Mucosa of stomach (tissue), 1 donor: ENCODE data around the gene FHIT.

ENCODE experiments used
- H3K27me3 ChIP-seq: one replicate; pipeline ENCODE4 v1.7.0; 2013; ENCODE audit warnings: mild to moderate bottlenecking, low read length; ENCODE audit not compliant: control insufficient read depth, insufficient read depth
- H3K36me3 ChIP-seq: one replicate; pipeline ENCODE4 v1.7.0; 2013; ENCODE audit warnings: low read length; ENCODE audit not compliant: control insufficient read depth, insufficient read depth
- H3K4me1 ChIP-seq: one replicate; pipeline ENCODE4 v1.7.0; 2013; ENCODE audit warnings: mild to moderate bottlenecking, low read length; ENCODE audit not compliant: control insufficient read depth, insufficient read depth
- H3K4me3 ChIP-seq: one replicate; pipeline ENCODE4 v1.7.0; 2013; ENCODE audit warnings: low read length
- H3K9ac ChIP-seq: one replicate; pipeline ENCODE4 v1.7.0; 2013; ENCODE audit warnings: mild to moderate bottlenecking, low read length, moderate library complexity
- H3K9me3 ChIP-seq: one replicate; pipeline ENCODE4 v1.7.0; 2013; ENCODE audit warnings: mild to moderate bottlenecking, low read length, moderate library complexity; ENCODE audit not compliant: control insufficient read depth
- donor health status: Pancreatic carcinoma.

Gene FHIT

DNA sequence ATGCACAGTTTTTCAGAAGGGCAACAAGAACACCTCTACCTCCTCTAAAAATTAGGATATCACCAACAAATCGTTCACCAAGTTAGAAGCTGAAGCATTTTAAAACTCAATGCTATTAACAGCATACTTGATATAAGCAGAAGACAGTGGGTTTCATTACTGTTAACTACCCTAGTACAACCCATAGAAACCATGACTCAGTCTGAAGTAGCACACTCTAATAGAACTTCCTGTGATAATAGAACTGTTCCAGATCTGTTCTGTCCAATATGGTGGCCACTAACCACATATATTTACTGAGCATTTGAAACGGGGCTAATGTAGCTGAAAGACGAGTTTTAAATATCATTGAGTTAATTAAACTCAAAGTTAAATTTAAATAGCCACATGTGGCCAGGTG, 1075.6 kb downstream of the FHIT start:
- Histone ChIP-seq H3K4me1 (no peaks in the 10 kb centered on the region), H3K36me3 (no peaks in the 10 kb centered on the region), H3K9me3 (no peaks in the 10 kb centered on the region), H3K4me3 (no peak overlapping the region), H3K27me3 (no peaks in the 10 kb centered on the region), H3K9ac (no peak overlapping the region)

DNA sequence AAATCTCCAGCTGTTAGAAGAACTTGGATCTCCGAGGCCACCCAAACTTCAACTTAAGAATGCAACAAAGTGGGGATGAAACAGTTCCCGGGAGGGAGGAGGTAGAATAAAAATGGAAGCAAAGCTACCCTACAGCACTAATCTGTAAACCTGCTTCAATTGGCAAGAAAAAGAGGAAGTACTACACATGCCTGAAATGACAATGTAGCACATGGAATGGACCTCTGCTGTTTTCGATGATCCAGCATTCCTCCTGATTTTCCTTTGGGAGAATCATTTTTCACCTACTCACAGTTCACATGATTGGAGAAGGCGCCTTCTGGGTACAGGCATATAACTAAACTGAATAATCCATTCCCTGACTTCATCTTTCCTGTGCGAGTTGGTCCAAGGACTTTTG, 1081.5 kb downstream of the FHIT start:
- Histone ChIP-seq H3K9ac (no peak overlapping the region), H3K4me3 (no peak overlapping the region), H3K27me3 (no peaks in the 10 kb centered on the region), H3K36me3 (no peaks in the 10 kb centered on the region), H3K4me1 (no peaks in the 10 kb centered on the region), H3K9me3 (no peaks in the 10 kb centered on the region)

DNA sequence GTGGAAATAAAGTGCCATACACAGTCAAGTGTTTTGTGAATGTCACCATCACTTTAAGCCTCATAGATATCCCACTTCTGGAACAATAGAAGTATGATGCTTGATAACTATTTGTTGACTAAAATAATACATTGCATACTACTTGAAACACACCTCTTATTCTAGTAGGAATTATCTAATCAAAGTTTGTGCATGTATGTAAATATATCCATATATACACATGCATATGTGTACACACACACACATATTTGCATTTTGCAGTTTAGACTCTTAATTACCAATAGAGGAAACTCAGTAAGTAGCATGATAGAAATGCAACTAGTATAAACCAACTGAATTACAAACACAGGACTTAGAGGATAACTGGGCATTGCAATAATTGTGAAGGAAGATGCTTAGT, 1084.1 kb downstream of the FHIT start:
- no peaks in the 10 kb centered on the region for H3K4me1 ChIP-seq
- no peaks in the 10 kb centered on the region for H3K27me3 ChIP-seq
- H3K9ac ChIP-seq, result no peak overlapping the region
- no peaks in the 10 kb centered on the region for H3K9me3 ChIP-seq
- no peaks in the 10 kb centered on the region for H3K36me3 ChIP-seq
- no peak overlapping the region for H3K4me3 ChIP-seq

DNA sequence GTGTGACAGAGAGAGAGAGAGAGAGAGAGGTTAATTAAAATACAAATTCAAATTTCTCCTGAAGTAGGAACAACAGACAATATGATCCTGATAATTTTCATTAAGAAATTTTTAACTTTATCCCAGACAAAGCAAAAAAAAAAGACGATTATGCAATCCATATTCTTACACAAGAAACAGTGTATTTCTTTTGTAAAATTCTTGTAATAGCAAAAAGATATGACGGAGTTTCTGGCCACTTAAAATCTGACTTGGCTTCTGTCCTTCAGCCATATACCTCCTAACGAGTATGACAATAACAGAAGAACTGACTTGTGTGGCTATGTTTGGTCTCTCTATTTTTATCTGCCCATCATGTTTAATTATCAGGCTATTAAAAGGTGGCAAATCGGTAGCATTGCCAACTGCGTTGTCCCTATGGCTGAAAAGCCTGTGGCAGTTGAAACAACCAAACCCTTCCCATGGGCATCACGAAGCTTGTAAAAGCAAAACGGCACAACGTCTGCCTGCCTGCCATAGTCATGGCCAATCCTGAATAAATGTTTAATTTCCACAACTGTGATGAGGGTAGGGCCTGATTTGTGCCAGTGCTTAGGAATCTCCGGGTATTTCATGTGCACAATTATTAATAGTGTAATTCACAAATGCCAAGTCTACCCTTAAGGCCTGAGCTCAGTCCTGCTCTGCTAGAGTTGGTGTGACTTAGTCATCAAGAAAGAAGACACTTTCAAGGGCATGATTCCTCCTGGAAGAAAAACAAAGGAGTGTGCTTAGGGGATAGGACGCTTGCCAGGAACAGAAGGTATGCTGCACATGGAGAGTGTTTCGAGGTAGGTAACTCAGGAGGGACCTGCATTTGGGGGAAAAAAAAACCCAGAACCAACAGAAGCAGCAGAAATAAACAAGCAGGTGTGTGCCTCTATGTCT, 1090.2 kb downstream of the FHIT start:
- Histone ChIP-seq H3K9ac (no peak overlapping the region), H3K4me3 (no peak overlapping the region), H3K4me1 (no peaks in the 10 kb centered on the region), H3K27me3 (no peaks in the 10 kb centered on the region), H3K36me3 (no peaks in the 10 kb centered on the region), H3K9me3 (no peaks in the 10 kb centered on the region)

DNA sequence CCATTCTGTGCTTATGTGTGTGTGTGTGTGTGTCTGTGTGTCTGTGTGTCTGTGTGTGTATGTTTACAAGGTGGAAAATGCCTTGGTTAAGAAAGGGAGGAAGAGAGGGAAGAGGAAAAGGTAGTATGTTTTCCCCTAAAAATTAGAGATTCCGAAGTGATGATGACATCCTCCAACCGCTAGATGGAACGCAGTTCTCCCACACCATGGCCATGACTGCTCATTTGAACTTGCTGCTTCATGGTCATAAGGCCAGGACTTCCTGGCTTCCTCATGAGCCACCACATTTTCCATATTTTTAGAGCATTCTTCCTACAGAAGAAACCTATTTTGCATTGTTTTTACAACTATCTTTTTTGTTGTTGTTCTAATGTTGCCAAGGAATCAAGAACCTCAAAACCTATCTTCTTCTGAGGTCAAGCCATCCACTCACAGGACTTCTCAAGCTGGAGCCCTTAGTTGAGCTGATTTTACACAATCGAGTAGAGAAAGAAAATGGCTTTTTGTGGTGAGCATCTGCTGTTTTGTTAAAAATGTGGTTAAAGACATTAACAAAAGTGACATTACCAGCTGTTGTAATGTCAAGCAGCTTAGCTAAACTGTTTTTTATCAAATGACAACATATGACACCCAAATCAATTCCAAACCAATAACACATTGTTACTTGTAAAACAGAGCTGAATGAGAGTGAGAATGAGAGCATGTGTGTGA, 1091.0 kb downstream of the FHIT start:
- H3K9me3 ChIP-seq, result no peaks in the 10 kb centered on the region
- H3K27me3 ChIP-seq, result no peaks in the 10 kb centered on the region
- H3K4me1 ChIP-seq, result no peaks in the 10 kb centered on the region
- H3K9ac ChIP-seq, result no peak overlapping the region
- no peaks in the 10 kb centered on the region for H3K36me3 ChIP-seq
- H3K4me3 ChIP-seq, result no peak overlapping the region

DNA sequence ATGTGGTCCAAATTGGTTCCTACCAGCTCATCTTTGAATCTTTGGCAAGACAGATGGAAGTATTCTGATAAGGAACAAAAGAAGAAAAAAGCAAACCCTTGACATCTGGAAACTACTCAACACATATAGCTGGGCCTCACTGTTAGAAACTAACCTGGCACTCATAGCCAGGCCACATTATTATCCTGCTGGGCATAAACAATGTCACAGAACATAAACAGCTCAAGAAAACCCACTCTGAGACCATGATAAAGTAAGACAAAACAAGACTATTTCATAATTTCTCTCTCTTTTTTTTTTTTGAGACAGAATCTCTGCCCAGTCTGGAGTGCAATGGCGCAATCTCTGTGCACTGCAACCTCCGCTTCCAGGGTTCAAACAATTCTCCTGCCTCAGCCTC, 1093.2 kb downstream of the FHIT start:
- Histone ChIP-seq H3K4me3 (no peak overlapping the region), H3K9me3 (no peaks in the 10 kb centered on the region), H3K4me1 (no peaks in the 10 kb centered on the region), H3K9ac (no peak overlapping the region), H3K36me3 (no peaks in the 10 kb centered on the region), H3K27me3 (no peaks in the 10 kb centered on the region)

DNA sequence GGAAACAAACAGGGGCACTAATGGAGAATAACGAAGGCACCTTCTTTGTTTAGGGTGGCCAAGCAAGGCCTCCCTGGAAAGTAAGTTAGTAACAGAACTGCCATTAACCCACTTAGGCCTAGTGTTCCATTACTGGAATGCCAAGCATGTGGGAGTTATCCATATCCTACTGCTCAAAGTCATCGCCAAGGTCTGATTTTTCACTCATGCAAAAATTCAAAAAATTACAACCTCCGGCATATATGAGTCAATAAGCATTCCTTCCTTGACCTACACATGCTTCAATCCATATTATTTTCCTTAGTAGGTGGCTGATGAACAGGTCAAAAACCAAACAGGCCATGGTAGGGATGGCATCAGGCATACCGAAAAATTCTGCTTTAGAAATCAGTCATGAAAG, 1097.2 kb downstream of the FHIT start:
- H3K36me3 ChIP-seq, result no peaks in the 10 kb centered on the region
- H3K9me3 ChIP-seq, result no peaks in the 10 kb centered on the region
- H3K4me1 ChIP-seq, result no peaks in the 10 kb centered on the region
- H3K4me3 ChIP-seq, result no peak overlapping the region
- no peak overlapping the region for H3K9ac ChIP-seq
- H3K27me3 ChIP-seq, result no peaks in the 10 kb centered on the region

DNA sequence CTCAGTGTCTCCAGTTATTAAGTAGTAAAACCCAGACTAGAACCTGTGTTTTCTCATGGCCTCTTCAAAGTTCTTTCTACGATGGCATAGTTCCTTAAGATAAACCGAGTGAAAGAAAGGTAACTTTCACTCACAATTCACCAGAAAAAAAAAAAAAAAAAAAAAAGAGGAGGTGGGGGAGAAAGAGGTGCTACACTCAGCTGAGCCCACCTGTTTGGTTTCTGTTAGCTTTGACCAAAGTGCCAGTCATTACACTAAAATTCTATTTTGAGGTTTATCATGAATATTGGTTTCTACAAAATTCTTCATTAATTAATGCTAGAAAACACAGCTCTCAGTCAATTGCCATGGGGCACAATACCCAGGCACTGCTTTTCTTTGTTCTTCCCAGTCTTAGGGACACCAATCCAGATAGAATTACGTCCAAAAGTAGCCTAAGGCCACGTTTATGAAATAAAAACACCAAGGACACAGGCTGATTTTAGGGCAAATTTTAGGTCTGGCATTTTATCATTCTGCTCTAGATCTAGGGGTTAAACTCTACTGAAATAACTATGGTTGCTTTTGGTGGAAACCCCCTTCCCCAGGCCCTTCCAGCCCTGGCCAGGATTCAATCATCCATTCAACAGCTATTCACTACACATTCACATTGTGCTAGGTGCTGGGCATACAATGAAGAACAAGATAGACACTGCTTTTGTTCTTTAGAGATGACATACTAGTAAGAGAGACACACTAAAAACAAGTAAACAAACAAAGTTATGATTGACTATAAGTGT, 1097.8 kb downstream of the FHIT start:
- Histone ChIP-seq H3K9ac (no peak overlapping the region), H3K9me3 (no peaks in the 10 kb centered on the region), H3K36me3 (no peaks in the 10 kb centered on the region), H3K4me3 (no peak overlapping the region), H3K27me3 (no peaks in the 10 kb centered on the region), H3K4me1 (no peaks in the 10 kb centered on the region)

DNA sequence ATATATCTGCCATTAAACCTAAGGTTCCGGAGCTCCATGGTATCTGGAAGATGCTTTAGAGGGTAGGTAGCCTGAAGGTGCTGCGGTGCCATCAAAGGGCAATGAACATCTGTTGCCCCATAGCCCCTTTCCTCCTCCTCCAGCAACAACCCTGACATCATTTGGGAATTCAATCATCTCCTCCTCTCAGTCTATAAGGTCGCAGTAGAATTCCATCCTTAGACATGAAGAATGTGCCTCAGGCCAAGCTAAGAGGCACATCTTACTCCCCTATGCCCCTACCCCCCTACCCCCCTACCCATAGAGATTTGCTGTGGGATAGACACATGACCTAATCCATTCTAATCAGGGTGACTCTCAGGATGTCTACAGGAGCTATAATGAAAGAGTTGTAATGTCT, 1101.8 kb downstream of the FHIT start:
- Histone ChIP-seq H3K4me3 (no peak overlapping the region), H3K9ac (no peak overlapping the region), H3K27me3 (no peaks in the 10 kb centered on the region), H3K4me1 (no peaks in the 10 kb centered on the region), H3K36me3 (no peaks in the 10 kb centered on the region), H3K9me3 (no peaks in the 10 kb centered on the region)

DNA sequence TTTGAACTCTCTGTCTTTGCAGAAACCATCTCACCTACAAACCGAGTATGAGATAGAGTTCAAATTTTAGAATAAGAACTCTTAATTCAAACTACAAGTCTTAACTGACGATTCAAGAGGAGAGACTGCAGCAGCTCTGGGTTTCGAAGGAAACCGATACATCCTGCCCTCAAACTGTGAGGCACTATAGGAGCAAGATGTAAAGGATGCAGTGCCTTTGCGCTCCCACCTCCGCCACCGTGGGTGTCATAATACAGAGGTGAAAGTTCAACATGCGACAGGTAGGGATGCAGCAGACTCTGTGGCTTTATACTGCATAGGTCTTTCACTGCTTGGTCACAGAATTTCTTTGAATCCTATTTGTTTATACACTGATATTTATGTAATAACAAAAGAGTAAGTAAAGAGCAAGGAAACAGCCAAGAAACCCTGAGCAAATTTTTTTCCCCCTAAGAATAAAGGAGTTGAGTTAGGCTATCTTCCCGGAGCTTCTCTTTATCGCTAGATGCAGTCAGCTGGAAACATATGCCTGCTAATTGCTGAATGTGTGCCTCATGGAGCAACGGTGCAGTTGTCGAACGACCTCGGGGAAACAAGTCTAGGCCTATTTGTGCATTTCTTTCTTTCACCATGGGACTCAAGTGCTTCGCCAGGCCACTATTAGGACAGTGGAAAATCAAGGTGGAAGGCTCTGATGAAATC, 1103.9 kb downstream of the FHIT start:
- no peak overlapping the region for H3K4me3 ChIP-seq
- no peaks in the 10 kb centered on the region for H3K36me3 ChIP-seq

DNA sequence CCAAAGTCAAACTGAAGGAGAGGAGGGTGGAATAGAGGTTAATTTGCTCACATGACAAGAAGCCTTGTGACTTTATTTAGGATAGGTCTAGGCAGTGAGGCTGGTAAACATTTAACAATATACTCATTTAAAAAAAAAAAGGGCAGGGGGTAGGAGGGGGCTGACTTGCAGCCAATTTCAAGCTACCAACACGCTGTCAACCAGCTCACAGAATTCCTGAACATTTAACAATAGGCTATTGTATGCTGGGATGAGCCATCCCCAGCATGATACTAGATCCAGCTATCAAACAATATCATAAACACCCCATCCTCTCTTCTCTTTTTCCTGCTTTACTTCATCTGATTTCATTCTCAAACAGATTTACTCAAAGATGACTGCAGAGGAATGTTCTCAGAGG, 1105.1 kb downstream of the FHIT start:
- no peaks in the 10 kb centered on the region for H3K36me3 ChIP-seq
- no peak overlapping the region for H3K4me3 ChIP-seq
- H3K9ac ChIP-seq, result no peak overlapping the region
- no peaks in the 10 kb centered on the region for H3K27me3 ChIP-seq
- H3K4me1 ChIP-seq, result no peaks in the 10 kb centered on the region
- no peaks in the 10 kb centered on the region for H3K9me3 ChIP-seq

More for the DNA sequence above, 1103.9 kb downstream of the FHIT start:
- Histone ChIP-seq H3K27me3 (no peaks in the 10 kb centered on the region), H3K9ac (no peak overlapping the region), H3K9me3 (no peaks in the 10 kb centered on the region), H3K4me1 (no peaks in the 10 kb centered on the region)
